NCI-H2029 treated with DMSO at 0.1 percent for 48 hours (cell line): ENCODE results near the gene KRT17.

Experiments
- DNase-seq: peaks from one replicate; lab custom pipeline; 2025; lab: John Stamatoyannopoulos, UW

KRT17 gene

DNA sequence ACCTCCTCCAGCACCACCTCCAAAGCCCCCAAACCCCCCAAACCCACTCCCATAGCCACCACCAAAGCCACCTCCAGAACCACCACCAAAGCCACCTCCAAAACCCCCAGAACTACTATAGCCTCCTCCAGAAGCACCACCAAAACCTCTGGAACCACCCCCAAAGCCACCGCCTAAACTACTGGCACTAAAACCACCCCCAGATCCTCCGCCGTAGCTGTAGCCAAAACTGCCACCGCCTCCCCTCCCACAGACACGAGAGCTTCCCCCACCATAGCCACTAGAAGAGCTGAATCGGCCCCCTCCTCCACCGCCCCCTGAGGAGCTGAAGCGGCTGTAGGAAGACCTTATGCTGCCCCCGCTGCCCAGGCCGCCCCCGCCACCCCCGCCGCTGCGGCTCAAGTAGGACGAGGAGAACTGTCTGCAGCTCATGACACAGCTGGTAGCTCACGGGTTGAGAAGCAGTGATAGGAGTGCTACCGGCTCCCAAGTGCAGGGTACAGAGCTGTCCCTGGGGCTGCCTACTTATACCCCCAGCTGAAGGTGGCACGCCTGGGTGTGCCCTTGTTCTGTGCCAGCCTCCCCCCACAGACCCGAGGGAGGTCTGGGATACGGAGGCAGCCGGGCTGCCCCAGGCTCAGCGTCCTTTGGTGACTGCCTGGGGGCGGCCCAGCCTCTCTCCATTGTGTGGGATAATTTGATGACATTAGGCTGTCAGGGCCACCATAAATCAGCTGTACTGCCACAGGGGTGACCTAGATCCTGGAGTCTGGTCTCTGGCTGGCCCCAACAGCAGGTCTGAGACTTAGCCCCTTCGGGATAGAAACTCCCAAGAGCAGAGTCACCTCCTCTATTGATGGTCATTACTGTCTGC is 52.6 kb downstream of the KRT17 start, which contains the start of gene KRT9:
Gene KRT9, minus strand, starts transcription at position 499 of the 874 bp plus-strand sequence. Its CDS starts 67 bp downstream, at position 432.
- no peak for DNase-seq
